Left lung (tissue), 10 donors: Measurements from ENCODE around the gene KNOP1. TPM values are rescaled to one million over a fixed set of nuclear protein-coding genes. Genes with fewer than 3 reads are reported as not detected.

Experiments
- ATAC-seq: fragments of 200-7000 bp; cut with Tn5 transposase; one replicate; pipeline ENCODE4 v1.9.1; 2020; ENCODE audit warnings: moderate library complexity
- DNase-seq, 4 donors: peaks; one replicate each; pipeline ENCODE4 v3.0.0-alpha.2; 2013 to 2020
- H3K27ac ChIP-seq, 2 donors: fragments of 200-600 bp; sonication (generic) in 1 of 2; one replicate each; pipeline versions ENCODE4 v1.5.0 to v1.8.0; 2020 to 2021
- H3K27me3 ChIP-seq, 2 donors: fragments of 200-600 bp; sonication (generic) in 1 of 2; one replicate each; pipeline versions ENCODE4 v1.5.0 to v1.8.0; 2020 to 2021
- H3K36me3 ChIP-seq, 2 donors: fragments of 200-600 bp; sonication (generic) in 1 of 2; one replicate each; pipeline versions ENCODE4 v1.5.0 to v1.8.0; 2020 to 2021
- H3K4me1 ChIP-seq, 2 donors: fragments of 200-600 bp; one replicate each; pipeline ENCODE4 v1.8.0; 2021
- H3K4me3 ChIP-seq, 2 donors: fragments of 200-600 bp; sonication (generic) in 1 of 2; one replicate each; pipeline versions ENCODE4 v1.5.0 to v1.8.0; 2020 to 2021; ENCODE audit warnings: mild to moderate bottlenecking in 1 of 2
- H3K9me3 ChIP-seq, 2 donors: fragments of 200-600 bp; sonication (generic) in 1 of 2; one replicate each; pipeline versions ENCODE4 v1.5.0 to v1.8.0; 2020 to 2021
- intact Hi-C, 2 donors: fragments of 100-400 bp; cut with DNase I; formaldehyde crosslinking; loops; one replicate each; pipeline versions ENCODE4 v1.11.2 to v1.14.2; 2022
- polyA plus RNA-seq, 6 donors: library from polyadenylated mRNA; unstranded; fragments of 120-200 nt; gene quantifications; one replicate each; pipeline ENCODE4 v1.2.1, GENCODE V29; 2013; ENCODE audit not compliant: insufficient read length in 6 of 6
- total RNA-seq, 2 donors: library from RNA; stranded (reverse); fragmentation: NEBNext Ultra II Directional; extraction: Animal tissue kit (Norgen Biotek cat#: 25700); gene quantifications; one replicate each; pipeline ENCODE4 v1.2.1, GENCODE V29; 2021
- TF ChIP-seq, protein P1 (sequence below), 2 donors: fragments of 200-600 bp; sonication (generic) in 1 of 2; IDR thresholded peaks; one replicate each; pipeline versions ENCODE4 v1.5.0 to v1.8.0; 2021; ENCODE audit warnings: antibody characterized with exemption in 2 of 2
- donor health status: DM: no; HTN: yes; CAD: no.
- donor health status: DM: no; HTN: no; CAD: no.

The KNOP1 gene
- total and polyA plus RNA-seq, 8 donors = 12.5 to 49.0 (median 32.3) TPM

DNA sequence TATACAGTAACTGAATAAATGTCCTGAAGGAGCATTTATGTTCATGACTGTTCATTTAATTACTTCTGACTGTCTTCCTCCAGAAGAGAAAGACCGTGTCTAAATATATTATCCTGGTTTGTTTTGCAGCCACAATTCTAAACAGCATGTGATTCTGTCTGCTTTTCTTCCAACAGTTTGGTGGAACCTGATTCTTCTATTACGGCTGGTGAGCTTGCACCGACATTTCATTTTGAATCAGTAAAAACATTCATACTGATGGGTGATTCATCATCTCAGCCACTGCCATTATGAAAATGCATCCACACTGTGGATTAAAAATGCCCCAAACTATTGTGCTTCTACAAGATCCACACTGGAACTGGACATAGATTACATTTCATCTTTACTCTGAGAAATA, 16.9 kb downstream of the KNOP1 start:
- ATAC-seq (no peak), DNase-seq (no peak)
- TF ChIP-seq, protein P1, sequence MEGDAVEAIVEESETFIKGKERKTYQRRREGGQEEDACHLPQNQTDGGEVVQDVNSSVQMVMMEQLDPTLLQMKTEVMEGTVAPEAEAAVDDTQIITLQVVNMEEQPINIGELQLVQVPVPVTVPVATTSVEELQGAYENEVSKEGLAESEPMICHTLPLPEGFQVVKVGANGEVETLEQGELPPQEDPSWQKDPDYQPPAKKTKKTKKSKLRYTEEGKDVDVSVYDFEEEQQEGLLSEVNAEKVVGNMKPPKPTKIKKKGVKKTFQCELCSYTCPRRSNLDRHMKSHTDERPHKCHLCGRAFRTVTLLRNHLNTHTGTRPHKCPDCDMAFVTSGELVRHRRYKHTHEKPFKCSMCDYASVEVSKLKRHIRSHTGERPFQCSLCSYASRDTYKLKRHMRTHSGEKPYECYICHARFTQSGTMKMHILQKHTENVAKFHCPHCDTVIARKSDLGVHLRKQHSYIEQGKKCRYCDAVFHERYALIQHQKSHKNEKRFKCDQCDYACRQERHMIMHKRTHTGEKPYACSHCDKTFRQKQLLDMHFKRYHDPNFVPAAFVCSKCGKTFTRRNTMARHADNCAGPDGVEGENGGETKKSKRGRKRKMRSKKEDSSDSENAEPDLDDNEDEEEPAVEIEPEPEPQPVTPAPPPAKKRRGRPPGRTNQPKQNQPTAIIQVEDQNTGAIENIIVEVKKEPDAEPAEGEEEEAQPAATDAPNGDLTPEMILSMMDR (IDR thresholded peaks at IDR 0.05) = no peak
- Histone ChIP-seq H3K27me3 (no peaks in the 10 kb centered on the region), H3K27ac (peak overlapping the region in 1 of 2 donors; percentile 54), H3K36me3 (peaks cover 0 to 76% of the 10 kb centered on the region in 2 donors), H3K4me3 (no peak overlapping the region), H3K4me1 (peaks cover 22 to 61% of the 10 kb centered on the region in 2 donors), H3K9me3 (no peaks in the 10 kb centered on the region)
- intact Hi-C loops = no loop called here

GRCh38 chr16:19700319-19700781, 17.7 kb downstream of the KNOP1 start:
- Histone ChIP-seq H3K27me3 (no peaks in the 10 kb centered on the region), H3K36me3 (peaks cover 0 to 69% of the 10 kb centered on the region in 2 donors), H3K4me3 (no peak overlapping the region), H3K9me3 (no peaks in the 10 kb centered on the region), H3K4me1 (peaks cover 26 to 66% of the 10 kb centered on the region in 2 donors), H3K27ac (peak overlapping the region in 1 of 2 donors; percentile 54)
- ATAC-seq (peak; percentile 53), DNase-seq (no peak)
- TF ChIP-seq, protein P1 (IDR thresholded peaks at IDR 0.05) = no peak
- intact Hi-C loops = no loop called here

DNA sequence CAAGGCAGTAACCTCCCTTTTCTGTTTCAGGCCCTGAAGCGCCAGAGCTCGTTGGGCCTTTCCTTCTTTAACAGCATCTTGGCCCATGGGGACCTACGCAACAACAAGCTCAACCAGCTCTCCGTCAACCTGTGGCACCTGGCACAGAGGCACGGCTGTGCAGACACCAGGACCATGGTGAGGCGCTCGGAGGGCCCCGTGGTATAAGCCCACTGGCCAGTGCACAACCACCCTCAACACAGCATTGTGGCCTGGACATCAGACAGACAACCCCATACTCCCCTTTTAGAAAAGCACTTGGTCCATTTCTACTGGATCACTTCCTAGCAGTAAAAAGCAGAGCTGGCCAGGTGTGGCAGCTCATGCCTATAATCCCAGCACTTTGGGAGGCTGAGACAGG, 18.6 kb downstream of the KNOP1 start:
- no peaks in the 10 kb centered on the region for H3K27me3 ChIP-seq
- H3K27ac ChIP-seq = no peak overlapping the region
- intact Hi-C loops = no loop called here
- no peak for DNase-seq
- peaks cover 0 to 60% of the 10 kb centered on the region in 2 donors for H3K36me3 ChIP-seq
- H3K4me1 ChIP-seq = peaks cover 26 to 58% of the 10 kb centered on the region in 2 donors
- H3K9me3 ChIP-seq = no peaks in the 10 kb centered on the region
- H3K4me3 ChIP-seq = no peak overlapping the region
- ATAC-seq = no peak
- TF ChIP-seq, protein P1 (IDR thresholded peaks at IDR 0.05) = no peak

- H3K27ac ChIP-seq = peak overlapping the region in 1 of 2 donors; percentile 28
- intact Hi-C loops = no loop called here
Observed at GRCh38 chr16:19698480-19699465, 19.3 kb downstream of the KNOP1 start.

More at GRCh38 chr16:19698480-19699465, 19.3 kb downstream of the KNOP1 start:
- peaks cover 0 to 60% of the 10 kb centered on the region in 2 donors for H3K36me3 ChIP-seq
- TF ChIP-seq, protein P1 (IDR thresholded peaks at IDR 0.05) = no peak
- no peak overlapping the region for H3K4me3 ChIP-seq
- no peaks in the 10 kb centered on the region for H3K27me3 ChIP-seq
- no peak for ATAC-seq
- DNase-seq = no peak
- peaks cover 26 to 51% of the 10 kb centered on the region in 2 donors for H3K4me1 ChIP-seq
- H3K9me3 ChIP-seq = no peaks in the 10 kb centered on the region
